ENCODE results near the gene PHKA1. TPM values are rescaled to one million over a fixed set of nuclear protein-coding genes. Genes with fewer than 3 reads are reported as not detected.

PHKA1 gene
- total RNA-seq, 1 experiment from 2014 or later = 15.3 TPM

DNA sequence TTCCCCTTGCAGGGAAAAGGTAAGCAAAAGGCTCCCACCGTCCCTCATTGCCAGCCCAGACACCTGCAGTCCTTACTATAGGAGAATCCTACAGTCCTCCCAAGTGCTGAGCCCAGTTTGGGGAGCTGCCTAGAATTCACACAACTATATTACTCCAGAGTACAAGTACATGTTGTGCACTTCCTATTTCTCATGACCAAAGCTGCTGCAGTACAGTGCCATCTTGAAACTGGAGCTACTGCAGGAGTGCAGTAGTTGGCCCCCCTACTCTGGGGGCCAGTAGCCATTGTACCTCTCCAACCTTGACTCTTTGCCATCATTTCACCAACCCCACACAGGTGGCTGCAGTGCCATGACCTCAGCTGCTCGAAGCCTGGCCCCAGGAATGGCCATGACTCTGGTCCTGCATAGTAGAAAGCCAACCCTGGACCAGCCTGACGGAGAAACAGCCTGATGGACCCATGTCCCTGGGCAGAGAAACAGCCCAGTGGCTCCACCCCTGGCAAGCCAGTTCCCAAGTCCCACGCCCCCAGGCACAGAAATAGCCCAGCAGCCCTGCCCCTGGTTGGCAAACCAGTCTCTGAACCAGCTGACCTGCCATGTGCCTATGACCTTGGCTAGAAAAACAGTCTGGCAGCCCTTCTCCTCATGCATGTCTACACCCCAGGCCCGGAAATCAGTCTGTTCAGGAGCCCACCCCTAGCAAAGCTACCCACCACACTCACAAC, 51.9 kb downstream of the PHKA1 start:
- no peak for DNase-seq (ENCODE audit: low read depth, low spot score)
- Histone ChIP-seq H3K27ac (ENCODE audit: low read depth, low read length) (no peak overlapping the region), H4K20me1 (ENCODE audit: insufficient read depth) (no peaks in the 10 kb centered on the region), H3K79me2 (ENCODE audit: insufficient read depth, low read length) (no peaks in the 10 kb centered on the region), H3K4me3 (replicated peaks in 1 of 2; ENCODE audit: low read depth in 1 of 2, low read length in 2 of 2) (no peak overlapping the region), H2AFZ (ENCODE audit: low read depth, low read length, poor library complexity, severe bottlenecking) (no peak overlapping the region), H3K4me1 (ENCODE audit: control insufficient read depth in 1 of 2, insufficient read depth in 2 of 2, low read length in 2 of 2) (no peaks in the 10 kb centered on the region), H3K36me3 (ENCODE audit: control insufficient read depth in 1 of 2, insufficient read depth in 2 of 2, low read length in 2 of 2) (no peaks in the 10 kb centered on the region), H3K9ac (ENCODE audit: low read length) (no peak overlapping the region), H3K9me3 (ENCODE audit: control insufficient read depth in 1 of 2, insufficient read depth in 1 of 2, low read depth in 1 of 2, low read length in 2 of 2) (no peaks in the 10 kb centered on the region), H3K4me2 (ENCODE audit: low read length) (no peak overlapping the region), H3K27me3 (ENCODE audit: insufficient read depth, low read length) (no peaks in the 10 kb centered on the region), H3K9me2 (ENCODE audit: insufficient read depth) (no peaks in the 10 kb centered on the region)
- ChIA-PET CTCF (no interaction called here), RAD21 (ENCODE audit: low non-redundant PET in 1 of 2, low total read pairs in 2 of 2, uncharacterized antibody in 2 of 2, unreplicated experiment in 2 of 2) (no interaction called here), POLR2A (no interaction called here)
- BruUV-seq (replicated peaks) = no TSS peak
- intact Hi-C loops (cut with micrococcal nuclease) = no loop called here
- ATAC-seq = no peak
- TF ChIP-seq SIN3A (IDR thresholded peaks at IDR 0.05; ENCODE audit: low read depth) (no peak), SP1 (IDR thresholded peaks at IDR 0.05; ENCODE audit: low read depth) (no peak), TCF7L2 (IDR thresholded peaks at IDR 0.05; ENCODE audit: borderline replicate concordance, extremely low read depth, insufficient read depth, insufficient read length) (no peak), POLR2AphosphoS5 (IDR thresholded peaks at IDR 0.05; ENCODE audit: low read depth, low read length) (no peak), ZFX (IDR thresholded peaks at IDR 0.05) (no peak), EZH2phosphoT487 (IDR thresholded peaks at IDR 0.05; ENCODE audit: borderline replicate concordance) (no peak), SRF (IDR thresholded peaks at IDR 0.05; ENCODE audit: low read depth) (no peak), YY1 (IDR thresholded peaks at IDR 0.05; ENCODE audit: extremely low read depth, insufficient replicate concordance, low read depth, low read length) (no peak), FOSL1 (IDR thresholded peaks at IDR 0.05; ENCODE audit: low read depth) (no peak), EGR1 (IDR thresholded peaks at IDR 0.05; ENCODE audit: low read depth) (no peak), EZH2 (IDR thresholded peaks at IDR 0.05) (no peak), POLR2A (IDR thresholded peaks at IDR 0.05; ENCODE audit: borderline replicate concordance, extremely low read depth, insufficient read depth, insufficient read length) (no peak), JUND (IDR thresholded peaks at IDR 0.05) (no peak), ZNF274 (IDR thresholded peaks at IDR 0.05; ENCODE audit: low read depth, low read length) (no peak), ATF3 (IDR thresholded peaks at IDR 0.05) (no peak)
- TF ChIP-seq, protein P1, sequence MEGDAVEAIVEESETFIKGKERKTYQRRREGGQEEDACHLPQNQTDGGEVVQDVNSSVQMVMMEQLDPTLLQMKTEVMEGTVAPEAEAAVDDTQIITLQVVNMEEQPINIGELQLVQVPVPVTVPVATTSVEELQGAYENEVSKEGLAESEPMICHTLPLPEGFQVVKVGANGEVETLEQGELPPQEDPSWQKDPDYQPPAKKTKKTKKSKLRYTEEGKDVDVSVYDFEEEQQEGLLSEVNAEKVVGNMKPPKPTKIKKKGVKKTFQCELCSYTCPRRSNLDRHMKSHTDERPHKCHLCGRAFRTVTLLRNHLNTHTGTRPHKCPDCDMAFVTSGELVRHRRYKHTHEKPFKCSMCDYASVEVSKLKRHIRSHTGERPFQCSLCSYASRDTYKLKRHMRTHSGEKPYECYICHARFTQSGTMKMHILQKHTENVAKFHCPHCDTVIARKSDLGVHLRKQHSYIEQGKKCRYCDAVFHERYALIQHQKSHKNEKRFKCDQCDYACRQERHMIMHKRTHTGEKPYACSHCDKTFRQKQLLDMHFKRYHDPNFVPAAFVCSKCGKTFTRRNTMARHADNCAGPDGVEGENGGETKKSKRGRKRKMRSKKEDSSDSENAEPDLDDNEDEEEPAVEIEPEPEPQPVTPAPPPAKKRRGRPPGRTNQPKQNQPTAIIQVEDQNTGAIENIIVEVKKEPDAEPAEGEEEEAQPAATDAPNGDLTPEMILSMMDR (IDR thresholded peaks at IDR 0.05 in 2 of 3, conservative IDR thresholded peaks at IDR 0.05 in 1 of 3; ENCODE audit: borderline replicate concordance in 1 of 3, insufficient read depth in 1 of 3, low read depth in 2 of 3, low read length in 2 of 3) = no peak
- TF ChIP-seq, protein P2, sequence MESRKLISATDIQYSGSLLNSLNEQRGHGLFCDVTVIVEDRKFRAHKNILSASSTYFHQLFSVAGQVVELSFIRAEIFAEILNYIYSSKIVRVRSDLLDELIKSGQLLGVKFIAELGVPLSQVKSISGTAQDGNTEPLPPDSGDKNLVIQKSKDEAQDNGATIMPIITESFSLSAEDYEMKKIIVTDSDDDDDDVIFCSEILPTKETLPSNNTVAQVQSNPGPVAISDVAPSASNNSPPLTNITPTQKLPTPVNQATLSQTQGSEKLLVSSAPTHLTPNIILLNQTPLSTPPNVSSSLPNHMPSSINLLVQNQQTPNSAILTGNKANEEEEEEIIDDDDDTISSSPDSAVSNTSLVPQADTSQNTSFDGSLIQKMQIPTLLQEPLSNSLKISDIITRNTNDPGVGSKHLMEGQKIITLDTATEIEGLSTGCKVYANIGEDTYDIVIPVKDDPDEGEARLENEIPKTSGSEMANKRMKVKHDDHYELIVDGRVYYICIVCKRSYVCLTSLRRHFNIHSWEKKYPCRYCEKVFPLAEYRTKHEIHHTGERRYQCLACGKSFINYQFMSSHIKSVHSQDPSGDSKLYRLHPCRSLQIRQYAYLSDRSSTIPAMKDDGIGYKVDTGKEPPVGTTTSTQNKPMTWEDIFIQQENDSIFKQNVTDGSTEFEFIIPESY (IDR thresholded peaks at IDR 0.05; ENCODE audit: extremely low read depth, insufficient replicate concordance, low read length) = no peak
